HG03442 (cell line): ENCODE measurements around the gene DHRS3.
"Not testable (repeated sequence)": the region's sequence is repeated elsewhere in the genome, so short reads cannot be mapped to it uniquely, and the experiment has no call there.

Source experiments
- ATAC-seq: cut with Tn5 transposase; IDR thresholded peaks from one replicate; pipeline ENCODE4 v1.9.1; 2021; ENCODE audit warnings: mild to moderate bottlenecking, moderate library complexity; ENCODE audit not compliant: unreplicated experiment

Gene DHRS3

GRCh38 chr1:12581179-12581578 lies 36.8 kb downstream of the DHRS3 start:
- ATAC-seq, result no peak

- no peak for ATAC-seq
Measured at GRCh38 chr1:12580054-12580887, 37.7 kb downstream of the DHRS3 start.

GRCh38 chr1:12578860-12579422 lies 39.1 kb downstream of the DHRS3 start:
- no peak for ATAC-seq

GRCh38 chr1:12577020-12577419 lies 41.0 kb downstream of the DHRS3 start:
- ATAC-seq, result no peak

GRCh38 chr1:12574757-12575139 lies 43.3 kb downstream of the DHRS3 start:
- ATAC-seq, result no peak

GRCh38 chr1:12573015-12573825 lies 44.8 kb downstream of the DHRS3 start:
- ATAC-seq, result no peak

GRCh38 chr1:12572522-12572921 lies 45.5 kb downstream of the DHRS3 start:
- no peak for ATAC-seq

GRCh38 chr1:12570291-12570690 lies 47.7 kb downstream of the DHRS3 start:
- ATAC-seq, result no peak

- no peak for ATAC-seq
Measured at GRCh38 chr1:12568009-12568767, 49.8 kb downstream of the DHRS3 start.

GRCh38 chr1:12567288-12567819 lies 50.7 kb downstream of the DHRS3 start:
- ATAC-seq, result no peak

GRCh38 chr1:12566484-12567287 lies 51.3 kb downstream of the DHRS3 start:
- ATAC-seq, result no peak

GRCh38 chr1:12565966-12566352 lies 52.1 kb downstream of the DHRS3 start:
- no peak for ATAC-seq

- no peak for ATAC-seq
Measured at GRCh38 chr1:12565094-12565965, 52.7 kb downstream of the DHRS3 start.

GRCh38 chr1:12564251-12564650 lies 53.8 kb downstream of the DHRS3 start:
- not testable (repeated sequence) for ATAC-seq

- no peak for ATAC-seq
Measured at GRCh38 chr1:12562955-12563576, 54.9 kb downstream of the DHRS3 start.

GRCh38 chr1:12561121-12561520 lies 56.9 kb downstream of the DHRS3 start:
- ATAC-seq, result no peak

- ATAC-seq, result no peak
Measured at GRCh38 chr1:12556957-12557935, 60.8 kb downstream of the DHRS3 start.
